ENCODE measurements around the gene SYCE3.
"Not testable (repeated sequence)": the region's sequence is repeated elsewhere in the genome, so short reads cannot be mapped to it uniquely, and the experiment has no call there.

SYCE3 gene

GRCh38 chr22:50562523-50563412 is at the start of gene SYCE3:
Gene SYCE3 (minus strand): TSS chr22:50562919. CDS start chr22:50556405, 6,514 bp downstream.
- H3K4me1 ChIP-seq (ENCODE audit: control insufficient read depth, insufficient read depth, low read length, unreplicated experiment): no peaks in the 10 kb centered on the region
- no peak within 1 kb of the TSS for H3K27ac ChIP-seq (ENCODE audit: low read depth, low read length)
- peak within 1 kb of the TSS; percentile 32 for H2AFZ ChIP-seq (ENCODE audit: low read length, unreplicated experiment)
- H3K79me2 ChIP-seq (ENCODE audit: control insufficient read depth, insufficient read depth, low read length, unreplicated experiment): no peaks in the 10 kb centered on the region
- no peaks in the 10 kb centered on the region for H3K36me3 ChIP-seq (ENCODE audit: insufficient read depth, low read length)
- H3K27me3 ChIP-seq (ENCODE audit: insufficient read depth, low read length): no peaks in the 10 kb centered on the region
- peak within 1 kb of the TSS; percentile 84 for H3K4me3 ChIP-seq (ENCODE audit: low read depth, low read length)

GRCh38 chr22:50612168-50612527 is 49.4 kb upstream of the SYCE3 start:
- H2AFZ ChIP-seq (ENCODE audit: low read length, unreplicated experiment): no peak overlapping the region
- H3K27me3 ChIP-seq (ENCODE audit: insufficient read depth, low read length): no peaks in the 10 kb centered on the region
- no peaks in the 10 kb centered on the region for H3K4me1 ChIP-seq (ENCODE audit: control insufficient read depth, insufficient read depth, low read length, unreplicated experiment)
- H3K27ac ChIP-seq (ENCODE audit: low read depth, low read length): no peak overlapping the region
- H3K79me2 ChIP-seq (ENCODE audit: control insufficient read depth, insufficient read depth, low read length, unreplicated experiment): no peaks in the 10 kb centered on the region
- H3K36me3 ChIP-seq (ENCODE audit: insufficient read depth, low read length): no peaks in the 10 kb centered on the region
- H3K4me3 ChIP-seq (ENCODE audit: low read depth, low read length): no peak overlapping the region

- no peak overlapping the region for H3K4me3 ChIP-seq (ENCODE audit: low read depth, low read length)
- H3K79me2 ChIP-seq (ENCODE audit: control insufficient read depth, insufficient read depth, low read length, unreplicated experiment): no peaks in the 10 kb centered on the region
- H2AFZ ChIP-seq (ENCODE audit: low read length, unreplicated experiment): no peak overlapping the region
- no peaks in the 10 kb centered on the region for H3K36me3 ChIP-seq (ENCODE audit: insufficient read depth, low read length)
- H3K4me1 ChIP-seq (ENCODE audit: control insufficient read depth, insufficient read depth, low read length, unreplicated experiment): no peaks in the 10 kb centered on the region
- H3K27me3 ChIP-seq (ENCODE audit: insufficient read depth, low read length): no peaks in the 10 kb centered on the region
- no peak overlapping the region for H3K27ac ChIP-seq (ENCODE audit: low read depth, low read length)
Measured at GRCh38 chr22:50611341-50612060, 48.8 kb upstream of the SYCE3 start.

GRCh38 chr22:50610581-50610980 is 47.9 kb upstream of the SYCE3 start:
- no peaks in the 10 kb centered on the region for H3K36me3 ChIP-seq (ENCODE audit: insufficient read depth, low read length)
- no peaks in the 10 kb centered on the region for H3K27me3 ChIP-seq (ENCODE audit: insufficient read depth, low read length)
- H3K4me3 ChIP-seq (ENCODE audit: low read depth, low read length): no peak overlapping the region
- no peaks in the 10 kb centered on the region for H3K79me2 ChIP-seq (ENCODE audit: control insufficient read depth, insufficient read depth, low read length, unreplicated experiment)
- no peak overlapping the region for H3K27ac ChIP-seq (ENCODE audit: low read depth, low read length)
- no peak overlapping the region for H2AFZ ChIP-seq (ENCODE audit: low read length, unreplicated experiment)
- H3K4me1 ChIP-seq (ENCODE audit: control insufficient read depth, insufficient read depth, low read length, unreplicated experiment): no peaks in the 10 kb centered on the region

GRCh38 chr22:50610041-50610451 is 47.3 kb upstream of the SYCE3 start:
- Histone ChIP-seq H3K36me3 (ENCODE audit: insufficient read depth, low read length) (no peaks in the 10 kb centered on the region), H3K4me1 (ENCODE audit: control insufficient read depth, insufficient read depth, low read length, unreplicated experiment) (no peaks in the 10 kb centered on the region), H3K4me3 (ENCODE audit: low read depth, low read length) (no peak overlapping the region), H2AFZ (ENCODE audit: low read length, unreplicated experiment) (no peak overlapping the region), H3K27ac (ENCODE audit: low read depth, low read length) (no peak overlapping the region), H3K27me3 (ENCODE audit: insufficient read depth, low read length) (no peaks in the 10 kb centered on the region), H3K79me2 (ENCODE audit: control insufficient read depth, insufficient read depth, low read length, unreplicated experiment) (no peaks in the 10 kb centered on the region)

GRCh38 chr22:50609599-50609998 is 46.9 kb upstream of the SYCE3 start:
- Histone ChIP-seq H3K27me3 (ENCODE audit: insufficient read depth, low read length) (no peaks in the 10 kb centered on the region), H3K79me2 (ENCODE audit: control insufficient read depth, insufficient read depth, low read length, unreplicated experiment) (no peaks in the 10 kb centered on the region), H3K4me1 (ENCODE audit: control insufficient read depth, insufficient read depth, low read length, unreplicated experiment) (no peaks in the 10 kb centered on the region), H3K4me3 (ENCODE audit: low read depth, low read length) (no peak overlapping the region), H3K36me3 (ENCODE audit: insufficient read depth, low read length) (no peaks in the 10 kb centered on the region), H3K27ac (ENCODE audit: low read depth, low read length) (no peak overlapping the region), H2AFZ (ENCODE audit: low read length, unreplicated experiment) (no peak overlapping the region)

GRCh38 chr22:50608996-50609395 is 46.3 kb upstream of the SYCE3 start:
- Histone ChIP-seq H3K4me3 (ENCODE audit: low read depth, low read length) (no peak overlapping the region), H3K79me2 (ENCODE audit: control insufficient read depth, insufficient read depth, low read length, unreplicated experiment) (no peaks in the 10 kb centered on the region), H3K27ac (ENCODE audit: low read depth, low read length) (no peak overlapping the region), H3K4me1 (ENCODE audit: control insufficient read depth, insufficient read depth, low read length, unreplicated experiment) (no peaks in the 10 kb centered on the region), H3K36me3 (ENCODE audit: insufficient read depth, low read length) (no peaks in the 10 kb centered on the region), H3K27me3 (ENCODE audit: insufficient read depth, low read length) (no peaks in the 10 kb centered on the region), H2AFZ (ENCODE audit: low read length, unreplicated experiment) (no peak overlapping the region)

- H3K27me3 ChIP-seq (ENCODE audit: insufficient read depth, low read length); H3K4me1 ChIP-seq (ENCODE audit: control insufficient read depth, insufficient read depth, low read length, unreplicated experiment); H3K27ac ChIP-seq (ENCODE audit: low read depth, low read length); H3K79me2 ChIP-seq (ENCODE audit: control insufficient read depth, insufficient read depth, low read length, unreplicated experiment); H3K36me3 ChIP-seq (ENCODE audit: insufficient read depth, low read length); H2AFZ ChIP-seq (ENCODE audit: low read length, unreplicated experiment); H3K4me3 ChIP-seq (ENCODE audit: low read depth, low read length): not testable (repeated sequence)
Measured at GRCh38 chr22:50608058-50608840, 45.5 kb upstream of the SYCE3 start.

GRCh38 chr22:50607659-50608020 is 44.9 kb upstream of the SYCE3 start:
- H3K4me3 ChIP-seq (ENCODE audit: low read depth, low read length): no peak overlapping the region
- H3K79me2 ChIP-seq (ENCODE audit: control insufficient read depth, insufficient read depth, low read length, unreplicated experiment): no peaks in the 10 kb centered on the region
- H3K4me1 ChIP-seq (ENCODE audit: control insufficient read depth, insufficient read depth, low read length, unreplicated experiment): no peaks in the 10 kb centered on the region
- no peaks in the 10 kb centered on the region for H3K27me3 ChIP-seq (ENCODE audit: insufficient read depth, low read length)
- no peaks in the 10 kb centered on the region for H3K36me3 ChIP-seq (ENCODE audit: insufficient read depth, low read length)
- H2AFZ ChIP-seq (ENCODE audit: low read length, unreplicated experiment): no peak overlapping the region
- H3K27ac ChIP-seq (ENCODE audit: low read depth, low read length): no peak overlapping the region

- Histone ChIP-seq H3K27ac (ENCODE audit: low read depth, low read length) (no peak overlapping the region), H3K27me3 (ENCODE audit: insufficient read depth, low read length) (0 out of 2 replicates have a peak, but pooled peaks cover 2% of the 10 kb centered on the region), H3K36me3 (ENCODE audit: insufficient read depth, low read length) (no peaks in the 10 kb centered on the region), H2AFZ (ENCODE audit: low read length, unreplicated experiment) (no peak overlapping the region), H3K4me3 (ENCODE audit: low read depth, low read length) (no peak overlapping the region), H3K79me2 (ENCODE audit: control insufficient read depth, insufficient read depth, low read length, unreplicated experiment) (no peaks in the 10 kb centered on the region), H3K4me1 (ENCODE audit: control insufficient read depth, insufficient read depth, low read length, unreplicated experiment) (no peaks in the 10 kb centered on the region)
Measured at GRCh38 chr22:50606946-50607658, 44.4 kb upstream of the SYCE3 start.

Measured in ACC112 (cell line).